Gastroesophageal sphincter (tissue), 3 donors: ENCODE measurements around the gene RHOG.

Source experiments
- POLR2A ChIP-seq, 2 donors: fragments of 450-650 bp; IDR thresholded peaks; one replicate each; pipeline ENCODE4 v1.6.1; 2017; ENCODE audit warnings: antibody characterized with exemption in 2 of 2, mild to moderate bottlenecking in 2 of 2, moderate library complexity in 1 of 2
- TF ChIP-seq, protein P1 (sequence below), 4 experiments: fragments of 200-600 bp in 2 of 4; fragments of 450-650 bp in 2 of 4; sonication (generic) in 1 of 4; IDR thresholded peaks; one replicate each; pipeline ENCODE4 v1.5.1; 2017 to 2019; ENCODE audit warnings: antibody characterized with exemption in 4 of 4, mild to moderate bottlenecking in 2 of 4, moderate library complexity in 2 of 4

DNA sequence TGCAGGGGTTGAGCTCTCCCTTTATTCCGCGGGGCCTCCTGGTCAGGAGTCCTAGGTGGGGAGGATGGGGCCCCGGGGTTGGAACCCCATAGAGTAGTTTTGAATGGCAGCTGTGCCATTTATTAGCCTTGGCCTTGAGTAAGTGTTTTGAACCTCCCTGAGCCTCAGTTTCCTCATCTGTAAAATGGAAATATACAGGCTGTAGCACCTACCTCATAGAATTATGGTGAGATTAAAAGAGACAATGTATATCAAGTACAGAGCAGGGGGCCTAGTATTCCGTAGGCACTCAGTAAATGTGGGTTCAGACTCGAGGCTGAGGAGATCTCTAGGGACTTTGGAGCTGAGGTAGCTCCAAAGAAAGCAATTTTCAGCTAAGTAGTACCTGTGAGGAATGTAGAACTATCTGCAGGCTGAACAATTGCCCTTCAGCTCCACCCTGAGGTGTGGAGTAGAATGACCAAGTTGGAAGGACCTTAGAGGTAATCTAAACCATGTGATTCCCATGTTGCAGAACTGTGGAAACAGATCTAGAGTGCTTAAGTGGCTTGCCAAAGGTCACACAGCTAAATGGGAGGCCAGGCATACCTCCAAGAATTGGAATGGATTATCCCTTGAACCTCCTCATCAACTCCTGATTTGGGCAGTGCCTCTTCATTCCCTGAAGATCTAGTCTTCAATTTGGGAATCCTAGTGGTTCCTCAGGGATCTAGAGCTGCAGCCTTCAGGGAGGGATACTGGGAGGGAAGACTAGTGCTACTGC is 31.7 kb downstream of the RHOG start:
- TF ChIP-seq, protein P1, sequence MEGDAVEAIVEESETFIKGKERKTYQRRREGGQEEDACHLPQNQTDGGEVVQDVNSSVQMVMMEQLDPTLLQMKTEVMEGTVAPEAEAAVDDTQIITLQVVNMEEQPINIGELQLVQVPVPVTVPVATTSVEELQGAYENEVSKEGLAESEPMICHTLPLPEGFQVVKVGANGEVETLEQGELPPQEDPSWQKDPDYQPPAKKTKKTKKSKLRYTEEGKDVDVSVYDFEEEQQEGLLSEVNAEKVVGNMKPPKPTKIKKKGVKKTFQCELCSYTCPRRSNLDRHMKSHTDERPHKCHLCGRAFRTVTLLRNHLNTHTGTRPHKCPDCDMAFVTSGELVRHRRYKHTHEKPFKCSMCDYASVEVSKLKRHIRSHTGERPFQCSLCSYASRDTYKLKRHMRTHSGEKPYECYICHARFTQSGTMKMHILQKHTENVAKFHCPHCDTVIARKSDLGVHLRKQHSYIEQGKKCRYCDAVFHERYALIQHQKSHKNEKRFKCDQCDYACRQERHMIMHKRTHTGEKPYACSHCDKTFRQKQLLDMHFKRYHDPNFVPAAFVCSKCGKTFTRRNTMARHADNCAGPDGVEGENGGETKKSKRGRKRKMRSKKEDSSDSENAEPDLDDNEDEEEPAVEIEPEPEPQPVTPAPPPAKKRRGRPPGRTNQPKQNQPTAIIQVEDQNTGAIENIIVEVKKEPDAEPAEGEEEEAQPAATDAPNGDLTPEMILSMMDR (IDR thresholded peaks at IDR 0.05): peak in 2 of 4 experiments; percentile 30 to 31
- no peak for TF ChIP-seq POLR2A (IDR thresholded peaks at IDR 0.05)
